ENCODE data around the gene C3orf22. TPM values are rescaled to one million over a fixed set of nuclear protein-coding genes. Genes with fewer than 3 reads are reported as not detected.

C3orf22 gene
- total RNA-seq, 2 experiments from 2014 or later: not detected

DNA sequence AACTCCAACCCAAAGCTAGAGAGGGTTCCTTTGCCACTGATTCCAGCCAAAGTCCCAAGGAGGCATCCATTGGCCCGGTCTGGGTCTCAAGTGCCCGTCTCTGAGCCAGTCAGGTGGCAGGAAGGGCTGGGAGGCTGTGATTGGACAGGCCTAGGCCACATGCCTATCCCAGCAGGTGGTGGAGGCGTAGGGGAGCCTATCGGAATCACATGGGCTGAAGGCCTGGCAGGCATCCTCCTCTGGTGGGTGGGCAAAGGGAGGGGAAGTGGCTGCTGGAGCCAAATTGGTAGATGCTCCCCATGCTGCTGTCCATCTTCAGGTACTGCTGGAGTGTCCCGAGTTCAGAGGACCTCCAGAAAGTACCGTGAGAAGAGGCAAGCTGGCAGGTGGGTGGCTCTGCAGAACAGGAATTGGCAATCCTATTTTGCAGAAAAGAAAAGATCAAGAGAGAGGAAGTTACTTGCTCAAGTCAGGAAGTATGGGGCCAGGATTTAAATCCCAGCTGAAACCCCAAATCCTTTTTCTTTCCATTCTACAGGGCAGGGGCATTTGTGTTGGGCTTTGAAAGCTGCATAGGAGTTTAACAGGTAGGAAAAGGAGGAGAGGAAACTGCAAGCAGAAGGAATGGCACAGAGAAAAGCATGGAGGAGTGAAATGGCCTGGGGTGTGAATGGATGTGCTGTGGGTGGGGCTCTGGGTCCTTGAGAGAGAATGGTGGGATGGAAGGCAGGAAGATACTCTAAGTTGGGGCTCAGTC lies 31.1 kb downstream of the C3orf22 start:
- Histone ChIP-seq H3K4me3 (ENCODE audit: low read length) (no peak overlapping the region), H3K4me1 (ENCODE audit: insufficient read depth, low read length) (peaks cover 2% of the 10 kb centered on the region), H3K27ac (ENCODE audit: low read depth in 1 of 2, low read length in 2 of 2) (no peak overlapping the region), H3K27me3 (ENCODE audit: control insufficient read depth in 1 of 2, insufficient read depth in 2 of 2, low read length in 2 of 2) (peaks cover 12% of the 10 kb centered on the region in 2 experiments), H3K36me3 (ENCODE audit: insufficient read depth, low read length) (no peaks in the 10 kb centered on the region), H3K9me3 (ENCODE audit: control insufficient read depth in 1 of 2, insufficient read depth in 1 of 2, low read length in 2 of 2) (peaks cover 0 to 8% of the 10 kb centered on the region in 2 experiments)
- POLR2A ChIA-PET: no interaction called here
- peaks cover 12% of the 10 kb centered on the region for H3K27me3 Mint-ChIP-seq
- H3K27ac Mint-ChIP-seq: no peak overlapping the region
- CTCF ChIA-PET: no interaction called here
- TF ChIP-seq, protein P1, sequence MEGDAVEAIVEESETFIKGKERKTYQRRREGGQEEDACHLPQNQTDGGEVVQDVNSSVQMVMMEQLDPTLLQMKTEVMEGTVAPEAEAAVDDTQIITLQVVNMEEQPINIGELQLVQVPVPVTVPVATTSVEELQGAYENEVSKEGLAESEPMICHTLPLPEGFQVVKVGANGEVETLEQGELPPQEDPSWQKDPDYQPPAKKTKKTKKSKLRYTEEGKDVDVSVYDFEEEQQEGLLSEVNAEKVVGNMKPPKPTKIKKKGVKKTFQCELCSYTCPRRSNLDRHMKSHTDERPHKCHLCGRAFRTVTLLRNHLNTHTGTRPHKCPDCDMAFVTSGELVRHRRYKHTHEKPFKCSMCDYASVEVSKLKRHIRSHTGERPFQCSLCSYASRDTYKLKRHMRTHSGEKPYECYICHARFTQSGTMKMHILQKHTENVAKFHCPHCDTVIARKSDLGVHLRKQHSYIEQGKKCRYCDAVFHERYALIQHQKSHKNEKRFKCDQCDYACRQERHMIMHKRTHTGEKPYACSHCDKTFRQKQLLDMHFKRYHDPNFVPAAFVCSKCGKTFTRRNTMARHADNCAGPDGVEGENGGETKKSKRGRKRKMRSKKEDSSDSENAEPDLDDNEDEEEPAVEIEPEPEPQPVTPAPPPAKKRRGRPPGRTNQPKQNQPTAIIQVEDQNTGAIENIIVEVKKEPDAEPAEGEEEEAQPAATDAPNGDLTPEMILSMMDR (IDR thresholded peaks at IDR 0.05): no peak
- no peak overlapping the region for H3K4me3 Mint-ChIP-seq
- ATAC-seq (ENCODE audit: poor library complexity): no peak
- intact Hi-C loops (cut with DNase I, micrococcal nuclease): no loop called here
- H3K36me3 Mint-ChIP-seq (ENCODE audit: low read depth): no peaks in the 10 kb centered on the region
- no peak for DNase-seq
- no peaks in the 10 kb centered on the region for H3K9me3 Mint-ChIP-seq
- H3K4me1 Mint-ChIP-seq (ENCODE audit: low read depth): no peaks in the 10 kb centered on the region

DNA sequence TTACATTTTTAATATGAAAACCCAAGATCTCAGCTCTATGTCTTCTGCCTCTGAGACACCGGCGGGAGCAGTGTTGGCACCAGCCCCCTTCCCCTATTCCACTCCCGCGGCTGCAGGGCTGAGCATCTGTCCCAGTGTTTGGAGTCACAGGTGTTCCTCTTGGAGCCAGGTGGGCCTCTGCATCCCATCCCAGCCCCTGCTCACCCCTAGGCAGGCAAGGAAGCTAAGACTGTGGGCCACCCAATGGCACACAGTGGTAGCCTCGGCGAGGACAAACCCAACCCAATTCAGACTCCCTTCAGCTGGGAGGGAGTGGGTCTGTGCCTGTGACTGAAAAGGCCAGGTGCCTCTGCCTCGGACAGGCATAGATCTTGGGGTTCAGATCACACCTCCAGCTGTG lies 31.7 kb downstream of the C3orf22 start:
- Mint-ChIP-seq H3K4me1 (ENCODE audit: low read depth) (no peaks in the 10 kb centered on the region), H3K27me3 (peaks cover 18% of the 10 kb centered on the region), H3K4me3 (no peak overlapping the region), H3K36me3 (ENCODE audit: low read depth) (no peaks in the 10 kb centered on the region), H3K27ac (no peak overlapping the region), H3K9me3 (no peaks in the 10 kb centered on the region)
- ChIA-PET CTCF (no interaction called here), POLR2A (no interaction called here)
- Histone ChIP-seq H3K27ac (ENCODE audit: low read depth in 1 of 2, low read length in 2 of 2) (no peak overlapping the region), H3K36me3 (ENCODE audit: insufficient read depth, low read length) (no peaks in the 10 kb centered on the region), H3K9me3 (ENCODE audit: control insufficient read depth in 1 of 2, insufficient read depth in 1 of 2, low read length in 2 of 2) (peaks cover 0 to 8% of the 10 kb centered on the region in 2 experiments), H3K4me3 (ENCODE audit: low read length) (no peak overlapping the region), H3K4me1 (ENCODE audit: insufficient read depth, low read length) (peaks cover 5% of the 10 kb centered on the region), H3K27me3 (ENCODE audit: control insufficient read depth in 1 of 2, insufficient read depth in 2 of 2, low read length in 2 of 2) (peaks cover 12% of the 10 kb centered on the region in 2 experiments)
- DNase-seq (no peak), ATAC-seq (ENCODE audit: poor library complexity) (no peak)
- TF ChIP-seq, protein P1 (IDR thresholded peaks at IDR 0.05): no peak
- intact Hi-C loops (cut with DNase I, micrococcal nuclease): no loop called here

DNA sequence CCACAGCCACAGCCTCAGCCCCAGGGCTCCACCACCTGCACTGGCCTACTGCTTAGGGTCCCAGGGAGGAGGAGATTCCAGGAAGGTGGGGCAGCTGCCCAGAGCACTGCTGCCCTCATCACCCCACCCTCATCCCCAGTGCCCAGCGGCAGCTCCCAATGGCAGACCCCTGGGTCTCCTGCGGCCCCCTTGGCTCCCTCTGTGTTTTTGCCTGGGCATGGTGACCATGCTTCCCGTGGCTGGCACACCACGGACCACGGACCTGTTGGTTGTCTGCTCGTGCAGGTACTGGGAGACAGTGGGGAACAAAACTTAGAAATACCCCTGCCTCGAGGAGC lies 32.1 kb downstream of the C3orf22 start:
- Histone ChIP-seq H3K27ac (ENCODE audit: low read depth in 1 of 2, low read length in 2 of 2) (no peak overlapping the region), H3K36me3 (ENCODE audit: insufficient read depth, low read length) (no peaks in the 10 kb centered on the region), H3K4me3 (ENCODE audit: low read length) (no peak overlapping the region), H3K9me3 (ENCODE audit: control insufficient read depth in 1 of 2, insufficient read depth in 1 of 2, low read length in 2 of 2) (peaks cover 0 to 8% of the 10 kb centered on the region in 2 experiments), H3K27me3 (ENCODE audit: control insufficient read depth in 1 of 2, insufficient read depth in 2 of 2, low read length in 2 of 2) (peaks cover 12% of the 10 kb centered on the region in 2 experiments), H3K4me1 (ENCODE audit: insufficient read depth, low read length) (peaks cover 5% of the 10 kb centered on the region)
- Mint-ChIP-seq H3K4me1 (ENCODE audit: low read depth) (no peaks in the 10 kb centered on the region), H3K36me3 (ENCODE audit: low read depth) (no peaks in the 10 kb centered on the region), H3K4me3 (no peak overlapping the region), H3K9me3 (no peaks in the 10 kb centered on the region), H3K27me3 (peaks cover 19% of the 10 kb centered on the region), H3K27ac (no peak overlapping the region)
- no peak for DNase-seq
- intact Hi-C loops (cut with DNase I, micrococcal nuclease): no loop called here
- CTCF ChIA-PET: no interaction called here
- POLR2A ChIA-PET: no interaction called here
- TF ChIP-seq, protein P1 (IDR thresholded peaks at IDR 0.05): no peak
- ATAC-seq (ENCODE audit: poor library complexity): no peak

Measured in CD4-positive, alpha-beta T cell (primary cell).